HEK293 (cell line): ENCODE data around the gene SCN5A.

ENCODE experiments used
- CTCF ChIA-PET: fragments of 350-600 bp; formaldehyde crosslinking; extraction: SDS; loops from one replicate; lab custom pipeline; 2021; ENCODE audit warnings: antibody characterized with exemption; lab: Yijun Ruan, JAX
- POLR2A ChIA-PET: fragments of 300-600 bp; formaldehyde crosslinking; extraction: SDS; loops from one replicate; lab custom pipeline; 2020; ENCODE audit warnings: antibody characterized with exemption, inconsistent platforms; lab: Yijun Ruan, JAX
- H3K27ac ChIP-seq: fragments of 200-500 bp; sonication (Bioruptor generic); 2 replicates; pipeline ENCODE4 v1.5.1; 2014; ENCODE audit warnings: low read depth, low read length, control low read depth, inconsistent platforms; ENCODE audit errors: extremely low read depth
- H3K36me3 ChIP-seq, 2 experiments: fragments of 200-500 bp in 1 of 2; sonication (Bioruptor generic) in 1 of 2; 1 replicate in 1 of 2; 2 replicates in 1 of 2; pipeline ENCODE4 v1.5.1; 2014 to 2017; ENCODE audit warnings: inconsistent platforms in 2 of 2, low read length in 2 of 2; ENCODE audit not compliant: control insufficient read depth in 2 of 2, insufficient read depth in 1 of 2
- H3K4me1 ChIP-seq: fragments of 200-500 bp; sonication (Bioruptor generic); 2 replicates; pipeline ENCODE4 v1.5.1; 2014; ENCODE audit warnings: mild to moderate bottlenecking, low read length, inconsistent platforms; ENCODE audit not compliant: control insufficient read depth, insufficient read depth
- H3K4me3 ChIP-seq: 2 replicates; pipeline ENCODE4 v1.5.1; 2011; ENCODE audit warnings: low read depth, mild to moderate bottlenecking, control low read depth, low read length, moderate library complexity
- H3K9me3 ChIP-seq: fragments of 200-500 bp; sonication (Bioruptor generic); 2 replicates; pipeline ENCODE4 v1.5.1; 2014; ENCODE audit warnings: low read depth, low read length, inconsistent platforms; ENCODE audit not compliant: control insufficient read depth, insufficient read depth
- KLF10 ChIP-seq: fragments of 450-650 bp; IDR thresholded peaks from 2 replicates; pipeline ENCODE4 v1.5.1; 2018; ENCODE audit warnings: missing biosample characterization, mild to moderate bottlenecking, missing genetic modification characterization
- OVOL3 ChIP-seq: fragments of 450-650 bp; formaldehyde crosslinking; IDR thresholded peaks from 2 replicates; pipeline ENCODE4 v1.5.1; 2016; ENCODE audit warnings: missing biosample characterization, missing genetic modification characterization
- ZBTB8A ChIP-seq: fragments of 450-650 bp; formaldehyde crosslinking; IDR thresholded peaks from 2 replicates; pipeline ENCODE4 v1.5.1; 2016; ENCODE audit warnings: missing biosample characterization, missing genetic modification characterization
- ZIC2 ChIP-seq: fragments of 450-650 bp; formaldehyde crosslinking; IDR thresholded peaks from 2 replicates; pipeline ENCODE4 v1.5.1; 2016; ENCODE audit warnings: missing biosample characterization, missing genetic modification characterization
- ZNF16 ChIP-seq: fragments of 450-650 bp; formaldehyde crosslinking; IDR thresholded peaks from 2 replicates; pipeline ENCODE4 v1.5.1; 2016; ENCODE audit warnings: low read depth, missing biosample characterization, missing genetic modification characterization
- ZNF2 ChIP-seq: fragments of 450-650 bp; formaldehyde crosslinking; IDR thresholded peaks from 2 replicates; pipeline ENCODE4 v1.5.1; 2016; ENCODE audit warnings: missing biosample characterization, missing genetic modification characterization
- ZNF23 ChIP-seq: fragments of 450-650 bp; formaldehyde crosslinking; IDR thresholded peaks from 2 replicates; pipeline ENCODE4 v1.5.1; 2016; ENCODE audit warnings: missing biosample characterization, missing genetic modification characterization, borderline replicate concordance
- ZNF248 ChIP-seq: fragments of 450-650 bp; formaldehyde crosslinking; IDR thresholded peaks from 2 replicates; pipeline ENCODE4 v1.5.1; 2017; ENCODE audit warnings: missing biosample characterization, missing genetic modification characterization
- ZNF302 ChIP-seq: fragments of 450-650 bp; formaldehyde crosslinking; IDR thresholded peaks from 2 replicates; pipeline ENCODE4 v1.5.1; 2016; ENCODE audit warnings: missing biosample characterization, missing genetic modification characterization, low read depth
- ZNF391 ChIP-seq: fragments of 450-650 bp; formaldehyde crosslinking; IDR thresholded peaks from 2 replicates; pipeline ENCODE4 v1.5.1; 2016; ENCODE audit warnings: low read depth, missing biosample characterization, missing genetic modification characterization, borderline replicate concordance
- ZNF501 ChIP-seq: fragments of 450-650 bp; formaldehyde crosslinking; IDR thresholded peaks from 2 replicates; pipeline ENCODE4 v1.5.1; 2016; ENCODE audit warnings: missing biosample characterization, missing genetic modification characterization
- ZNF510 ChIP-seq: fragments of 450-650 bp; formaldehyde crosslinking; IDR thresholded peaks from 2 replicates; pipeline ENCODE4 v1.5.1; 2018; ENCODE audit warnings: mild to moderate bottlenecking, missing genetic modification characterization, missing biosample characterization; ENCODE audit not compliant: insufficient replicate concordance
- ZNF596 ChIP-seq: fragments of 450-650 bp; IDR thresholded peaks from 2 replicates; pipeline ENCODE4 v1.5.0; 2018; ENCODE audit warnings: missing biosample characterization, mild to moderate bottlenecking, missing genetic modification characterization, moderate library complexity
- ZNF701 ChIP-seq: fragments of 450-650 bp; formaldehyde crosslinking; IDR thresholded peaks from 2 replicates; pipeline ENCODE4 v1.5.1; 2016; ENCODE audit warnings: missing biosample characterization, missing genetic modification characterization
- ZNF776 ChIP-seq: fragments of 450-650 bp; formaldehyde crosslinking; IDR thresholded peaks from 2 replicates; pipeline ENCODE4 v1.5.0; 2017; ENCODE audit warnings: missing biosample characterization, missing genetic modification characterization, borderline replicate concordance
- ZNF792 ChIP-seq: fragments of 450-650 bp; formaldehyde crosslinking; IDR thresholded peaks from 2 replicates; pipeline ENCODE4 v1.5.1; 2016; ENCODE audit warnings: missing biosample characterization, missing genetic modification characterization
- ZNF830 ChIP-seq: fragments of 450-650 bp; IDR thresholded peaks from 2 replicates; pipeline ENCODE4 v1.5.0; 2018; ENCODE audit warnings: missing biosample characterization, missing genetic modification characterization, low read depth, mild to moderate bottlenecking, moderate library complexity
- TF ChIP-seq, protein P1 (sequence below): fragments of 450-650 bp; formaldehyde crosslinking; IDR thresholded peaks from 2 replicates; pipeline ENCODE4 v1.5.1; 2016; ENCODE audit warnings: missing biosample characterization, missing genetic modification characterization

The SCN5A gene

DNA sequence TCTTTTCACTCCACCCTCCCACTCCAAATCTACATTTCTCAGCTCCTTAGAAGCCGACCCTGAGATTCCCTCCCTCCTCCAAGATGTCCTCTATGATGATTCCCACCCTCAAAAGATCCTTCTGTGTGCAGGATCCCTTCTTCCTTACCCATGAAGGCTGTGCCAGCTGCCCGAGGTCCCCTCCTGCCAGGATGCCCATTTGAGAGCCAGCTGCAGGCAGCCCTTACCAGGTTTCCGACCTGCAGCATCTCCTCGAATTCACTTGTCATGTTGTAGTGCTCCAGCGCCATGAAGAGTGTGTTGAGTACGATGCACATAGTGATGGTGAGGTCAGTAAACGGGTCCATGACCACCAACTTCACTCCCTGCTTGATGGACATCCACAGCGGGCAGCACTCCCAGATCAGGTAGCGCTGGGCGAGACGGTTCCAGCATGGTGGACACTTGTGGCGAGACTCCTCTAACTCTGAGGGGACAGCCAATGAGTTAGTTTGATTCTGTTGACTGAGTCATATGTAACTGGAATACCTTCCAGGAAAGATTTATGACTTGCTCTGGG is 51.9 kb downstream of the SCN5A start:
- POLR2A ChIA-PET: no interaction called here
- Histone ChIP-seq H3K9me3 (no peaks in the 10 kb centered on the region), H3K4me1 (no peaks in the 10 kb centered on the region), H3K27ac (no peak overlapping the region), H3K36me3 (peaks cover 0 to 2% of the 10 kb centered on the region in 2 experiments; a peak in 1 of 3 replicates), H3K4me3 (no peak overlapping the region)
- CTCF ChIA-PET: no interaction called here
- no peak for TF ChIP-seq ZNF302 (tag by site-specific recombination)
- no peak for TF ChIP-seq ZNF2 (tag by site-specific recombination)

DNA sequence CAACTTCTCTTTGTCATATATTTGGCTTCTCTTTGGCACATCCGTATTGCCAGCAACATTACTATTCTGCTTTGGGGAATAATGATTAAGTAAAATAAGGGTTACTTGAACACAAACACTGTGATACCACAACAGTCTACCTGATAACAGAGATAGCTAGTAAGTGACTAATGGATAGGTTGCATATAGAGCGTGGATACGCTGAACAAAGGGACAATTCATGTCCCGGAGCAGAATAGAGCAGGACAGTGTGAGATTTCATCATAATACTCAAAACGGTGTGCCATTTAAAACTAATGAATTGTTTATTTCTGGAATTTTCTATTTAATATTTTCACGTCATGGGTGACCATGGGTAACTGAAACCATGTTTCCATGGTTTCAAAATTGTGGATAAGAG is 54.1 kb downstream of the SCN5A start:
- H3K36me3 ChIP-seq: peaks cover 0 to 2% of the 10 kb centered on the region in 2 experiments; a peak in 1 of 3 replicates
- H3K27ac ChIP-seq: no peak overlapping the region
- H3K9me3 ChIP-seq: no peaks in the 10 kb centered on the region
- TF ChIP-seq ZBTB8A (tag by site-specific recombination) (no peak), ZNF391 (tag by site-specific recombination) (no peak), OVOL3 (tag by site-specific recombination) (no peak)
- no peaks in the 10 kb centered on the region for H3K4me1 ChIP-seq
- ChIA-PET CTCF (interaction anchor here (0.9 kb wide), 1 partner anchor 60 kb away, joined by 5 read pairs; no protein-coding TSS in a partner anchor), POLR2A (no interaction called here)
- no peak overlapping the region for H3K4me3 ChIP-seq

DNA sequence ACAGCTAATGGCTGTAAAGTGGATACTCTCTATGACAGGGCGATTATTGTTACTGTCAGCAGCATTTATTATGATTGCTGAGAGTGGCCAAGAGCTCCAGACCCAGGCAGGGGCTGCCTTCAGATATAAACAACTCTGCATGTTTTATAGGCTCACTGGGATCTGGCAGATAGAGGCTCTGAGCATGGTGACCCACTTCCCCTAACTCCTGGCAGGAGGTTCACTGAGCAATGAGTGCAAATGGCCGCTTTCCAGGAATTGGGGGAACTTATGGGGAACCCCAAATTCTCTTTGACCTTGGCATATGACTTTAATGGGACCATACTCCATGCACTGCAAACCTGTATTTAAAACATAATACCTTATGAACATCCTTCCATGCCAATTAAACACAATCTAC is 59.0 kb downstream of the SCN5A start:
- Histone ChIP-seq H3K36me3 (no peaks in the 10 kb centered on the region), H3K9me3 (no peaks in the 10 kb centered on the region), H3K4me1 (no peaks in the 10 kb centered on the region), H3K27ac (no peak overlapping the region)
- CTCF ChIA-PET: no interaction called here
- TF ChIP-seq ZNF596 (tag by site-specific recombination) (no peak), ZNF16 (no peak), ZNF501 (tag by site-specific recombination) (no peak), ZNF830 (tag by site-specific recombination) (no peak), ZNF248 (no peak), ZNF701 (tag by site-specific recombination) (no peak), ZNF792 (tag by site-specific recombination) (no peak), ZIC2 (peak; percentile 74)
- TF ChIP-seq, all 188 proteins: peak for 1
- H3K4me3 ChIP-seq: no peak overlapping the region
- POLR2A ChIA-PET: no interaction called here

DNA sequence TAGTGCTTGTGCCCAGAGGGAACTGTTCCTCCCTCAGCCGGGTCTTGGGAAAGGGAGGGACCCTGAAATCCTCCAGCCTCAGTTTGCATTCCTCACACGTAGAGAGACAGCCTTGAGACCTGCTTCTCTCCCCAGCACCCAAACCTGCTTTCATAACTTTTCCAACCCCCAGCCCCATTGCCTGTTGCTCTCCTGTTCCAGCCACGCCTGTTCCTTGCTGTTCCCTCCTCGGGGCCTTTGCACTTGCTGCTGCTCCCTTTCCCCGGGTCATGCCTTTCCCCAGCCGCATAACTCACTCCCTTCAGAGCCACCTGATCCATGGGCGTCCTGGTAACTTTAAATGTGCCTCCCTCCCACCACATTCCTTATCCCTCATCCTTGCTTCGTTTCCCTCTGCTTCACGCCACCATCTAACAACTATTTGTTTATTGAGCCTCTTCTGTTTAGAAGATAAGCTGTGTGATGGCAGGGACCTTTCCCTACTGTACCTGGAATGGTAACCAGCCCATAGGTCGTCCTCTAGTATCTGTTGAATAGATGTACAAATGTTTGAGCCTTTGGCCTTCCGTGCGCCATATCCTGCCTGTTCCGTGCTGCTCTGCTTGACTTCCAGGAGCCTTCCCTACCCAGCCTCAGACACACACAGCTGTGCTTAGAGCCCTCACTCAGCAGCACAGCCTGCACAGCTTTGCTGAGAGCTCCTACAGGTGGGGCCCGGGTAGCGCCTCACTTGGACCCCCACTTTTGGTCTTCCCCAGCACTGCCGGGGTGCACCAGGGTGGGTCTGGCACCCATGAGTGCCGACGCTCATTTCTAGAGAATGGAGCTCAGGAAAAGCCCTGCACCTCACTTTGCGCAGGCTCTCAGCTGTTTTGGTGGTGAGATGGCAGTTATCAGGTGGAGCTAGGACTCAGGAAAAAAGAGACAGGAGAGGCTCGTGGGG is 60.2 kb downstream of the SCN5A start:
- H3K27ac ChIP-seq: no peak overlapping the region
- ChIA-PET POLR2A (no interaction called here), CTCF (no interaction called here)
- H3K36me3 ChIP-seq: no peaks in the 10 kb centered on the region
- H3K9me3 ChIP-seq: no peaks in the 10 kb centered on the region
- H3K4me1 ChIP-seq: no peaks in the 10 kb centered on the region
- TF ChIP-seq ZNF510 (no peak), ZNF776 (no peak), KLF10 (no peak), ZNF23 (tag by site-specific recombination) (no peak)
- TF ChIP-seq, protein P1, sequence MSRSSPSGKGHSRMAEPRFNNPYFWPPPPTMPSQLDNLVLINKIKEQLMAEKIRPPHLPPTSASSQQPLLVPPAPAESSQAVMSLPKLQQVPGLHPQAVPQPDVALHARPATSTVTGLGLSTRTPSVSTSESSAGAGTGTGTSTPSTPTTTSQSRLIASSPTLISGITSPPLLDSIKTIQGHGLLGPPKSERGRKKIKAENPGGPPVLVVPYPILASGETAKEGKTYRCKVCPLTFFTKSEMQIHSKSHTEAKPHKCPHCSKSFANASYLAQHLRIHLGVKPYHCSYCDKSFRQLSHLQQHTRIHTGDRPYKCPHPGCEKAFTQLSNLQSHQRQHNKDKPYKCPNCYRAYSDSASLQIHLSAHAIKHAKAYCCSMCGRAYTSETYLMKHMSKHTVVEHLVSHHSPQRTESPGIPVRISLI: no peak
- TF ChIP-seq, all 188 proteins: peak for 0
- no peak overlapping the region for H3K4me3 ChIP-seq
